NCI-H2196 treated with DMSO at 0.1 percent for 48 hours (cell line): ENCODE results near the gene PRKACA.
"Not testable (repeated sequence)": the region's sequence is repeated elsewhere in the genome, so short reads cannot be mapped to it uniquely, and the experiment has no call there.

Source experiments
- DNase-seq: peaks from one replicate; lab custom pipeline; 2025; ENCODE audit not compliant: unreplicated experiment; lab: John Stamatoyannopoulos, UW

PRKACA gene

DNA sequence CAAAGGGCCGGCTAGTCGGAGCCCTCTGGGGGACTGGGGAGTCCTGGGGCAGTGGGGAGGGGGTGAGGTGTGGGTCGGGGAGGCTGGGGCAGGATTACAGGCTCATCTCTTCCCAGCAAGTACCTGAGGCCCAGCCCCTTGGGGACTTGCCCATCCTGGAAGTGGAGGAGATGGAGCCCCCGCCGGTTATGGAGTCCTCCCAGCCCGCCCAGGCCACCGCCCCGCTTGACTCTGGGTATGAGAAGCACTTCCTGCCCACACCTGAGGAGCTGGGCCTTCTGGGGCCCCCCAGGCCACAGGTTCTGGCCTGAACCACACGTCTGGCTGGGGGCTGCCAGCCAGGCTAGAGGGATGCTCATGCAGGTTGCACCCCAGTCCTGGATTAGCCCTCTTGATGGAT, 65.6 kb downstream of the PRKACA start:
- DNase-seq: no peak

DNA sequence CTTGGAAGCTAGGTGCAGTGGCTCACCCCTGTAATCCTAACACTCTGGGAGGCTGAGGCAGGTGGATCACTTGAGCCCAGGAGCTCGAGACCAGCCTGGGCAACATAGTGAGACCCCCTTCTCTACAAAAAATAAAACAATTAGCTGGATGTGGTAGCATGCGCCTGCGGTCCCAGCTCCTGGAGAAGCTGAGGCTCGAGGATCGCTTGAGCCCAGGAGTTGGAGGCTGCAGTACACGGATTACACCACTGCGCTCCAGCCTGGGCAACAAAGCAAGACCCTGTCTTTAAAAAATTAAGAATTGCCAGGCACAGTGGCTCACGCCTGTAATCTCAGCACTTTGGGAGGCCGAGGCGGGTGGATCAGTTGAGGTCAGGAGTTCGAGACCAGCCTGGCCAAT, 66.6 kb downstream of the PRKACA start:
- not testable (repeated sequence) for DNase-seq

DNA sequence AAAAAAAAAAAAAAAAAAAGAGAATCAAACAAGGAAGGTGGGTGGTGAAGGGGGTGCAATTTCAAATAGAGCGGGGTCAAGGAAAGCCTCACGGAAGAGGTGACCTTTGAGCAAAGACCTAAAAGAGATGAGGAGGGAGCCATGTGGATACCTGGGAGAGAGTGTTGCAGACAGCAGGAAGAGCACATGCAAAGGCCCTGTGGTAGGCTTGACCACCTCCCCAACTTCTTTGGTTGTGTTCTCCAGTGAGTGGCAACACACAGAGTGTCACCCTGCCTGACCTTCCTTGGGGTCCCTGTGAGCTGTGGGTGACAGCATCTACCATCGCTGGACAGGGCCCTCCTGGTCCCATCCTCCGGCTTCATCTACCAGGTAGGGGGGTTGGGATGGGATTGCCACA, 67.0 kb downstream of the PRKACA start:
- DNase-seq: no peak

DNA sequence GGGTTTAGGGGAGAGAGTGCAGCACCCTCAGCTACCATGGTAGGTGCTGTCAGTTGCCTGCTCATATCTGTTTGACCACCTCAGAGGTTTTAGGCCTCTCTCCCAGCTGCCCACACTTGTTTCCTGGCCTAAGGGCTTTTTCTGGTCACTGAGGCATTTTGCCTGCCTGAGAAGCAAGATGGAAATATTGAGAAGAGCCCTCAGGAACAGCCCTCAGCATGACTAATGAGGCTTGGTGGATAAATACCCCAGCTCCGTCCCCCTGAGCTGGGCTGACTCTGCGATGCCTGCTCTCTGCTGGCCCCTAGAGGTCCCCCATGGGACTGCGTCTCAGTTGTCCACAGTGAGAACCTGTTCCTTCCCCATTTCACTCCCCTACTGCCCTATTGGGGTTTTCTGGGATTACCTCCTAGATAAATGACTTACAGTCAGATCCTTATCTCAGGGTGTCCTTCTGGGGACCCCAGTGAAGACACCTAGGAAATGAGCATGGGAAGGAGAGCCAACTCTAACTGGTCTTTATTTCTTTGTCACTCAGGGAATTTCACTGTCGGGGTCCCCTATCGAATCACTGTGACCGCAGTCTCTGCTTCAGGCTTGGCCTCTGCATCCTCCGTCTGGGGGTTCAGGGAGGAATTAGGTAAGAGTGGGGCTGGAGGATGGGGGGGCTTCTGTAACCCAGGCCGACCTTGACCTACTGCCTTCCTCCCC, 69.0 kb downstream of the PRKACA start:
- DNase-seq: no peak

DNA sequence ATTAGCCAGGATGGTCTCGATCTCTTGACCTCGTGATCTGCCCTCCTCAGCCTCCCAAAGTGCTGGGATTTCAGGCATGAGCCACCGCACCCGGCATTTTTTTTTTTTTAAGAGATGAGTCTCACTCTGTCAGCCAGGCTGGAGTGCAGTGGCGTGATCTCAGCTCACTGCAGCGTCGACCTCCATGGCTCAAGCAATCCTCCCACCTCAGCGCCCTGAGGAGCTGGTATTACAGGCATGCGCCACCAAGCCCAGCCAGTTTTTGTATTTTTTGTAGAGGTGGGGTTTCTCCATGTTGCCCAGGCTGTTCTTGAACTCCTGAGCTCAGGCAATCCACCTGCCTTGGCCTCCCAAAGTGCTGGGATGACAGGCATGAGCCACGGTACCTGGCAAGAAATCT, 69.7 kb downstream of the PRKACA start:
- DNase-seq: not testable (repeated sequence)

DNA sequence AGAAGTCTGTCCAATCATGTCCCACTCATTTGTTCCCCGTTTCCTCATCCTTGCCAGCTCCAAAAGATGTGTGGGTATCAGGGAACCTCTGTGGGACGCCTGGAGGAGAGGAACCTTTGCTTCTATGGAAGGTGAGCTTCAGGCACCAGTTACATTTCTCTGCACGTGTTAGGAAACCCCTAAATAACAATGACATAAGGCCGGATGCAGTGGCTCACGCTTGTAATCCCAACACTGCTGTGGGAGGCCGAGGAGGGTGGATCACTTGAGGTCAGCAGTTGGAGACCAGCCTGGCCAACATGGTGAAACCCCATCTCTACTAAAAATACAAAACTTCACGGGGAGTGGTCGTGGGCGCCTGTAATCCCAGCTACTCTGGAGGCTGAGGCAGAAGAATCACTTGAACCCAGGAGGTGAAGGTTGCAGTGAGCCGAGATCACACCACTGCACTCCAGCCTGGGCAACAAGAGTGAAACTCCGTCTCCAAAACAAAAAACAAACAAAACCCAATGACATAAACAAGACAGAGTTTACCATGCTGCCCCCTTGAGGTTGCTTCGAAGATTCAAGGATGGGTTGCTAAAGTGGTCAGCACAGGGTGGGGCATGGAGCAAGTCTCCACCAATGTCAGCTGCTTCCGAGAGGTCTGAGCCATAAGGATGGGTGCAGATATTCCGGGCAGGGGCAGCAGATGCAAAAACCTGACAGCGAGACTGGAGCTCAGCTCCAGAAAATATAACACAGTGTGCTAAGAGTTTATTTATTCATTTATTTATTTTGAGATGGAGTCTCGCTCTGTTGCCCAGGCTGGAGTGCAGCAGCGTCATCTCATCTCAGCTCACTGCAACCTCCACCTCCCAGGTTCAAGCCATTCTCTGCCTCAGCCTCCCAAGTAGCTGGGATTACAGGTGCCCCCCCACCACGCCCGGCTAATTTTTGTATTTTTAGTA, 74.6 kb downstream of the PRKACA start:
- DNase-seq: peak; percentile 41
